Measurements from ENCODE around the gene TAF13.

Gene TAF13

GRCh38 chr1:109105881-109106280 is 30.1 kb upstream of the TAF13 start:
- no peak overlapping the region for H3K4me3 ChIP-seq
- TF ChIP-seq, protein P1, sequence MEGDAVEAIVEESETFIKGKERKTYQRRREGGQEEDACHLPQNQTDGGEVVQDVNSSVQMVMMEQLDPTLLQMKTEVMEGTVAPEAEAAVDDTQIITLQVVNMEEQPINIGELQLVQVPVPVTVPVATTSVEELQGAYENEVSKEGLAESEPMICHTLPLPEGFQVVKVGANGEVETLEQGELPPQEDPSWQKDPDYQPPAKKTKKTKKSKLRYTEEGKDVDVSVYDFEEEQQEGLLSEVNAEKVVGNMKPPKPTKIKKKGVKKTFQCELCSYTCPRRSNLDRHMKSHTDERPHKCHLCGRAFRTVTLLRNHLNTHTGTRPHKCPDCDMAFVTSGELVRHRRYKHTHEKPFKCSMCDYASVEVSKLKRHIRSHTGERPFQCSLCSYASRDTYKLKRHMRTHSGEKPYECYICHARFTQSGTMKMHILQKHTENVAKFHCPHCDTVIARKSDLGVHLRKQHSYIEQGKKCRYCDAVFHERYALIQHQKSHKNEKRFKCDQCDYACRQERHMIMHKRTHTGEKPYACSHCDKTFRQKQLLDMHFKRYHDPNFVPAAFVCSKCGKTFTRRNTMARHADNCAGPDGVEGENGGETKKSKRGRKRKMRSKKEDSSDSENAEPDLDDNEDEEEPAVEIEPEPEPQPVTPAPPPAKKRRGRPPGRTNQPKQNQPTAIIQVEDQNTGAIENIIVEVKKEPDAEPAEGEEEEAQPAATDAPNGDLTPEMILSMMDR (IDR thresholded peaks at IDR 0.05): no peak
- DNase-seq (ENCODE audit: low spot score): no peak
- H3K27ac ChIP-seq: no peak overlapping the region

GRCh38 chr1:109104364-109105151 is 28.8 kb upstream of the TAF13 start:
- Histone ChIP-seq H3K4me3 (no peak overlapping the region), H3K27ac (no peak overlapping the region)
- no peak for DNase-seq (ENCODE audit: low spot score)
- TF ChIP-seq, protein P1 (IDR thresholded peaks at IDR 0.05): no peak

- peak; percentile 98 for DNase-seq (ENCODE audit: low spot score)
- TF ChIP-seq, protein P1 (IDR thresholded peaks at IDR 0.05): peak; percentile 73
- peak overlapping the region; percentile 96 for H3K4me3 ChIP-seq
- H3K27ac ChIP-seq: peak overlapping the region; percentile 93 to 98
Observed at GRCh38 chr1:109099938-109100773, 24.4 kb upstream of the TAF13 start.

DNA sequence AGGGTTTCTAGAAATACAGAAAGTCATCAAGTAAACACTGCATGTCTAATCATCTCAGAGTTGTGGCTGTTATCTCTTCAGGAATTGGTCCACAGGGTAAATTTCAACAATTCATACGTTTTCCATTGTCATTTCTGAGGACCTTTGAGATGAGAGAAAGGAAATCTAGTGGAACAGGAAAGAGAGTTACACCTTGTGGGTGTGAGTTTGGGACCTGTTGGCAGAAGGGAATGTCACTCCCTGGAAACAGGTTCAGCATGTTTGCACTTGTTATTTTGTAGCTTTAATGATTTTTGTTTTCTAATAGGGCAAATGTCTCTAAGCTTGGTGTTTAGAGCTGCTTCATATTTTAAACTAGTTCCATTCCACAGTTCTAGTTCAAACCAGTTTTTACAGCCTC is 20.3 kb upstream of the TAF13 start:
- Histone ChIP-seq H3K27ac (no peak overlapping the region), H3K4me3 (no peak overlapping the region)
- DNase-seq (ENCODE audit: low spot score): no peak
- TF ChIP-seq, protein P1 (IDR thresholded peaks at IDR 0.05): no peak

DNA sequence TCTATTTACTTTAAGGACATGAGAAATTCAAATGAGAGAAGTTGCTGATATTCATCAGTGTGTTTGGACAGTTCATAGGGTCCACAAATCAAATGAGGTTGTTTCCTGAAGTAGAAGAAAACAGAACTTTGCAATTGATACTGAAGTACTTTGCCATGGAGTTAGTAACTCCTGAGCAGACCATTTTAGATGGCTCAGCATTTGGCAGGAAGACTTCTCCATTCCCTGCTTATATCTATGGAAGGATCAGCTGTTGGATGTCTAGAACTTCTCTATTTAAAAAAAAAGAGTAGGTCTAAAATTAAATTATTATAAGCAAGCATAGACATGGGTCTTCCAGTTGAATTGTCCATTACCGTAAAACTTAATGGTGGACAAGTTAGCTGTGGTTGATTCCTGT is 19.8 kb upstream of the TAF13 start:
- DNase-seq (ENCODE audit: low spot score): no peak
- TF ChIP-seq, protein P1 (IDR thresholded peaks at IDR 0.05): no peak
- H3K4me3 ChIP-seq: no peak overlapping the region
- no peak overlapping the region for H3K27ac ChIP-seq

- TF ChIP-seq, protein P1 (IDR thresholded peaks at IDR 0.05): no peak
- no peak for DNase-seq (ENCODE audit: low spot score)
- Histone ChIP-seq H3K4me3 (no peak overlapping the region), H3K27ac (no peak overlapping the region)
Observed at GRCh38 chr1:109094871-109095270, 19.1 kb upstream of the TAF13 start.
